Sigmoid colon (tissue), 3 donors: Measurements from ENCODE around the gene PIGW.

Experiments
- POLR2A ChIP-seq, 2 donors: fragments of 450-650 bp; IDR thresholded peaks; one replicate each; pipeline ENCODE4 v1.6.1; 2016; ENCODE audit warnings: antibody characterized with exemption in 2 of 2, mild to moderate bottlenecking in 2 of 2, moderate library complexity in 2 of 2
- TF ChIP-seq, protein P1 (sequence below), 4 experiments: fragments of 450-650 bp in 3 of 4; fragments of 200-600 bp in 1 of 4; IDR thresholded peaks; one replicate each; pipeline ENCODE4 v1.5.1; 2016 to 2019; ENCODE audit warnings: antibody characterized with exemption in 4 of 4, mild to moderate bottlenecking in 3 of 4, moderate library complexity in 2 of 4

DNA sequence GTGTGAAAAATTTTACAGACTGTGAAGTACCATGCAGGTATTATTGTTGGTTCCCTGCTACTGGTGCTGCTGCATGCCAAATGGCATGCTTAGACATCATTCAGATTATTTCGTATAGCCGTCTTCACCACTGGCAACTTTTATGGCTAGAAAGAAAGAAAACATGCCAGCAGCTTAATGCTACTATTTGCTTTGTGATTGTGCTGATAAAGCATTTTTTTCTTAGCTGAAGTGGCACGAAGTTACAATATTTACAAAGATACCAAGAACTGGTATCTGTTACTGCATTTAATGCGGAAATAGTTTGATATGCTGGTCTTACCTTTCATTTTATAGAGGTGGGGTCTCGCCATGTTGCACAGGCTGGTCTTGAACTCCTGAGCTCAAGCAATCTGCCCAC is 40.1 kb upstream of the PIGW start:
- TF ChIP-seq, protein P1, sequence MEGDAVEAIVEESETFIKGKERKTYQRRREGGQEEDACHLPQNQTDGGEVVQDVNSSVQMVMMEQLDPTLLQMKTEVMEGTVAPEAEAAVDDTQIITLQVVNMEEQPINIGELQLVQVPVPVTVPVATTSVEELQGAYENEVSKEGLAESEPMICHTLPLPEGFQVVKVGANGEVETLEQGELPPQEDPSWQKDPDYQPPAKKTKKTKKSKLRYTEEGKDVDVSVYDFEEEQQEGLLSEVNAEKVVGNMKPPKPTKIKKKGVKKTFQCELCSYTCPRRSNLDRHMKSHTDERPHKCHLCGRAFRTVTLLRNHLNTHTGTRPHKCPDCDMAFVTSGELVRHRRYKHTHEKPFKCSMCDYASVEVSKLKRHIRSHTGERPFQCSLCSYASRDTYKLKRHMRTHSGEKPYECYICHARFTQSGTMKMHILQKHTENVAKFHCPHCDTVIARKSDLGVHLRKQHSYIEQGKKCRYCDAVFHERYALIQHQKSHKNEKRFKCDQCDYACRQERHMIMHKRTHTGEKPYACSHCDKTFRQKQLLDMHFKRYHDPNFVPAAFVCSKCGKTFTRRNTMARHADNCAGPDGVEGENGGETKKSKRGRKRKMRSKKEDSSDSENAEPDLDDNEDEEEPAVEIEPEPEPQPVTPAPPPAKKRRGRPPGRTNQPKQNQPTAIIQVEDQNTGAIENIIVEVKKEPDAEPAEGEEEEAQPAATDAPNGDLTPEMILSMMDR (IDR thresholded peaks at IDR 0.05): no peak
- TF ChIP-seq POLR2A (IDR thresholded peaks at IDR 0.05): no peak
